Astrocyte (in vitro differentiated cells and primary cell): ENCODE measurements around the gene DPF3.

ENCODE experiments used
- EZH2 ChIP-seq: IDR thresholded peaks from 2 replicates; pipeline ENCODE4 v1.6.1; 2012; ENCODE audit warnings: mild to moderate bottlenecking, low read length, inconsistent platforms; ENCODE audit not compliant: insufficient read depth
- TF ChIP-seq, protein P1 (sequence below): IDR thresholded peaks from 2 replicates; pipeline ENCODE4 v1.5.1; 2011; ENCODE audit warnings: low read depth, mild to moderate bottlenecking, inconsistent platforms, low read length, moderate library complexity; ENCODE audit not compliant: insufficient read depth

DNA sequence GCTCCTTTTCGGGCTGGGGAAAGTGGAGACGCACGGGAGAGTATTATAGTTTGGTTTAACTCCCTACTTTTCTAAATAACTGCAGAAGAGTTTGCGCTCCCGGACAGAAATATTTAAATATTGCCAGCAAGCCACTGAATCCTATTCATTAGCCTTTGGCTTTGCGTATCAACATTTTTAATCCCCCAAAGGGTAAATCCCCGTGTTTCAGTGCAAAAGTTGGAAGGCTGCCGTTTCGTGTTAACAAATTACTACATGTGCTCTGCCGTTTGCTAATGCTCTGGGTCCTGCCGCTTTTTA, 372 bp upstream of the DPF3 start:
- TF ChIP-seq, protein P1, sequence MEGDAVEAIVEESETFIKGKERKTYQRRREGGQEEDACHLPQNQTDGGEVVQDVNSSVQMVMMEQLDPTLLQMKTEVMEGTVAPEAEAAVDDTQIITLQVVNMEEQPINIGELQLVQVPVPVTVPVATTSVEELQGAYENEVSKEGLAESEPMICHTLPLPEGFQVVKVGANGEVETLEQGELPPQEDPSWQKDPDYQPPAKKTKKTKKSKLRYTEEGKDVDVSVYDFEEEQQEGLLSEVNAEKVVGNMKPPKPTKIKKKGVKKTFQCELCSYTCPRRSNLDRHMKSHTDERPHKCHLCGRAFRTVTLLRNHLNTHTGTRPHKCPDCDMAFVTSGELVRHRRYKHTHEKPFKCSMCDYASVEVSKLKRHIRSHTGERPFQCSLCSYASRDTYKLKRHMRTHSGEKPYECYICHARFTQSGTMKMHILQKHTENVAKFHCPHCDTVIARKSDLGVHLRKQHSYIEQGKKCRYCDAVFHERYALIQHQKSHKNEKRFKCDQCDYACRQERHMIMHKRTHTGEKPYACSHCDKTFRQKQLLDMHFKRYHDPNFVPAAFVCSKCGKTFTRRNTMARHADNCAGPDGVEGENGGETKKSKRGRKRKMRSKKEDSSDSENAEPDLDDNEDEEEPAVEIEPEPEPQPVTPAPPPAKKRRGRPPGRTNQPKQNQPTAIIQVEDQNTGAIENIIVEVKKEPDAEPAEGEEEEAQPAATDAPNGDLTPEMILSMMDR: no peak
- no peak for TF ChIP-seq EZH2
